GM12878 (cell line): ENCODE data around the gene RAB6B. TPM values are rescaled to one million over a fixed set of nuclear protein-coding genes. Genes with fewer than 3 reads are reported as not detected.
A peak's percentile ranks its signal among the peaks of the same experiment; 100 is the strongest.

Experiments used
- ATAC-seq: fragments of 200-7000 bp; cut with Tn5 transposase; 3 replicates; pipeline ENCODE4 v1.9.1; 2020; ENCODE audit warnings: mild to moderate bottlenecking, moderate library complexity
- Bru-seq: library from RNA; stranded (reverse); fragments of 400-500 nt; gene quantifications from one replicate; lab custom pipeline; 2021; lab: Mats Ljungman, UMichigan
- BruChase-seq, 2 experiments: library from RNA; stranded (reverse); fragments of 400-500 nt; gene quantifications; one replicate each; lab custom pipeline; 2021; lab: Mats Ljungman, UMichigan
- BruUV-seq: library from RNA; stranded (reverse); fragments of 400-500 nt; replicated peaks from 2 replicates; lab custom pipeline; 2021; lab: Mats Ljungman, UMichigan
- CTCF ChIA-PET: fragments of 300-600 bp; sonication (Branson Sonifier 250); formaldehyde crosslinking; extraction: SDS; loops from one replicate; lab custom pipeline; 2021; ENCODE audit warnings: inconsistent platforms; lab: Yijun Ruan, JAX
- POLR2A ChIA-PET: fragments of 350-600 bp; formaldehyde crosslinking; extraction: SDS; loops from one replicate; lab custom pipeline; 2021; ENCODE audit warnings: inconsistent platforms; lab: Charles Lee
- RAD21 ChIA-PET: fragments of 300-600 bp; sonication (Branson Sonifier 250); formaldehyde crosslinking; loops from one replicate; lab custom pipeline; 2023; ENCODE audit warnings: antibody characterized with exemption; ENCODE audit not compliant: unreplicated experiment; lab: Charles Lee
- SMC1A ChIA-PET: fragments of 300-600 bp; sonication (Branson Sonifier 250); formaldehyde crosslinking; loops from one replicate; lab custom pipeline; 2023; ENCODE audit not compliant: unreplicated experiment, uncharacterized antibody; lab: Charles Lee
- DNase-seq: peaks from one replicate; pipeline ENCODE4 v3.0.0-alpha.2; 2011; ENCODE audit warnings: low read depth, low spot score
- FAIRE-seq: peaks from 3 replicates; lab custom pipeline; 2011; peaks lifted over from hg19 to GRCh38; lab: Jason Lieb, UNC
- H2AFZ ChIP-seq: 2 replicates; pipeline ENCODE4 v1.6.0; 2011; ENCODE audit warnings: low read depth, low read length, control low read depth; ENCODE audit not compliant: control insufficient read depth
- H3K27ac ChIP-seq: 2 replicates; pipeline ENCODE4 v1.5.1; 2011; ENCODE audit warnings: control low read depth; ENCODE audit not compliant: control insufficient read depth, insufficient read depth
- H3K27me3 ChIP-seq, 2 experiments: replicated peaks in 1 of 2; 2 replicates each; pipeline versions ENCODE4 v1.6.0 to v1.6.1; 2011; ENCODE audit warnings: low read length in 1 of 2; ENCODE audit not compliant: control insufficient read depth in 2 of 2, insufficient read depth in 2 of 2
- H3K36me3 ChIP-seq, 2 experiments: 2 replicates each; pipeline ENCODE4 v1.5.1; 2011; ENCODE audit warnings: low read length in 1 of 2; ENCODE audit not compliant: control insufficient read depth in 2 of 2, insufficient read depth in 2 of 2
- H3K4me1 ChIP-seq: 2 replicates; pipeline ENCODE4 v1.6.1; 2011; ENCODE audit warnings: mild to moderate bottlenecking, low read length, moderate library complexity, mixed read lengths; ENCODE audit not compliant: control insufficient read depth, insufficient read depth
- H3K4me2 ChIP-seq: 2 replicates; pipeline ENCODE4 v1.6.0; 2011; ENCODE audit warnings: control low read depth; ENCODE audit not compliant: control insufficient read depth, insufficient read depth
- H3K4me3 ChIP-seq: fragments of 200-600 bp; sonication (generic); 2 replicates; pipeline ENCODE4 v1.5.1; 2016
- H3K79me2 ChIP-seq: 2 replicates; pipeline ENCODE4 v1.6.0; 2011; ENCODE audit warnings: low read length; ENCODE audit not compliant: control insufficient read depth, insufficient read depth
- H3K9ac ChIP-seq: 2 replicates; pipeline ENCODE4 v1.8.0; 2011; ENCODE audit warnings: low read length, control low read depth, mixed read lengths; ENCODE audit not compliant: control insufficient read depth, insufficient read depth
- H3K9me3 ChIP-seq: replicated peaks from 3 replicates; pipeline ENCODE4 v1.5.1; 2011; ENCODE audit warnings: mild to moderate bottlenecking, low read length; ENCODE audit not compliant: control insufficient read depth, insufficient read depth
- H4K20me1 ChIP-seq: 2 replicates; pipeline ENCODE4 v1.6.0; 2011; ENCODE audit not compliant: control insufficient read depth, insufficient read depth
- BMI1 ChIP-seq: fragments of 450-650 bp; IDR thresholded peaks from 2 replicates; pipeline ENCODE4 v1.6.1; 2016; ENCODE audit warnings: mild to moderate bottlenecking, moderate library complexity, borderline replicate concordance
- HDAC6 ChIP-seq: fragments of 200-600 bp; sonication (generic); IDR thresholded peaks from one replicate; pipeline ENCODE4 v1.8.0; 2017; ENCODE audit warnings: antibody characterized with exemption; ENCODE audit not compliant: unreplicated experiment
- SUZ12 ChIP-seq: fragments of 200-600 bp; sonication (generic); IDR thresholded peaks from one replicate; pipeline ENCODE4 v1.6.1; 2018; ENCODE audit warnings: antibody characterized with exemption, mild to moderate bottlenecking; ENCODE audit not compliant: unreplicated experiment
- WGBS: methylation state at CpG from one replicate; pipeline ENCODE4 v1.1.6; 2016; ENCODE audit warnings: low lambda C conversion rate; ENCODE audit not compliant: insufficient replicate concordance, insufficient coverage; ENCODE audit errors: missing lambda C conversion rate; 5-methylcytosine and 5-hydroxymethylcytosine counted together
- in situ Hi-C: fragments of 300-500 bp; cut with MboI; formaldehyde crosslinking; loops from 9 replicates; pipeline ENCODE4 v1.14.3; 2018; ENCODE audit warnings: mixed read lengths
- intact Hi-C: fragments of 100-400 bp; cut with micrococcal nuclease; formaldehyde crosslinking; loops from one replicate; pipeline ENCODE4 v1.14.2; 2022; ENCODE audit not compliant: unreplicated experiment
- long read RNA-seq, 2 experiments: library from polyadenylated mRNA; unstranded; transcript quantifications; one replicate each; pipeline ENCODE4 v2.0.0, GENCODE V29; 2019 to 2020
- polyA minus RNA-seq, 3 experiments: library from RNA; depleted of rRNA, polyadenylated mRNA; stranded (reverse); fragments of >200 nt; gene quantifications; 2 replicates each; pipeline ENCODE4 v1.2.3, GENCODE V29; 2011
- polyA plus RNA-seq, 11 experiments: library from polyadenylated mRNA; depleted of rRNA in 4 of 11; unstranded in 6 of 11; stranded (reverse) in 5 of 11; fragments of >200 nt; fragmentation: Nextera tagmentation in 4 of 11; fragmentation: Illumina TruSeq in 1 of 11; extraction: Ambion mirVana in 4 of 11; extraction: Trizol in 1 of 11; gene quantifications; 1 replicate in 1 of 11; 2 replicates in 10 of 11; pipeline versions ENCODE4 v1.2.1 to v1.2.3, GENCODE V29; 2011 to 2016; ENCODE audit warnings: inconsistent platforms in 2 of 11, missing spikeins in 2 of 11, low read depth in 1 of 11
- total RNA-seq, 4 experiments: library from RNA; depleted of rRNA in 3 of 4; stranded (reverse); fragments of >200 nt in 3 of 4; fragmentation: Illumina TruSeq in 1 of 4; extraction: Trizol in 1 of 4; gene quantifications; 2 replicates each; pipeline versions ENCODE4 v1.2.1 to v1.2.3, GENCODE V29; 2013 to 2021

RAB6B gene
- total RNA-seq (2013; cell fraction: nucleolus; rRNA removed) = not detected in 2 replicates
- total RNA-seq (2014; rRNA removed) (not detected in 2 replicates), total RNA-seq (2014; rRNA removed; fragmentation: Illumina TruSeq; extraction: Trizol) (not detected in 2 replicates), total RNA-seq (2021) (0.13 TPM in 1 of 2 replicates, not detected in the other), polyA plus RNA-seq (2011; rRNA removed) (not detected in 2 replicates), polyA plus RNA-seq (2014; fragmentation: Illumina TruSeq; extraction: Trizol) (0.01 TPM in 1 of 2 replicates, not detected in the other), polyA plus RNA-seq (2014; fragmentation: Nextera tagmentation; extraction: Ambion mirVana) (under 1 TPM in 1 of 2 experiments, not detected in 1; 0.02 TPM), polyA plus RNA-seq (2014; rRNA removed) (0.04 TPM in 1 of 2 replicates, not detected in the other), polyA plus RNA-seq (2016; fragmentation: Nextera tagmentation; extraction: Ambion mirVana) (under 1 TPM; 0.09 to 0.16 TPM), polyA minus RNA-seq (2011; rRNA and poly(A)+ RNA removed) (not detected in 2 replicates), Bru-seq, nascent RNA (percentile 3 among the genes with signal in this experiment), BruChase-seq, experiment 1, labeled RNA remaining after a 6-hour chase (percentile 6 among the genes with signal in this experiment), BruChase-seq, experiment 2, labeled RNA remaining after a 2-hour chase (percentile 6 among the genes with signal in this experiment)
- 0.47 TPM for polyA plus RNA-seq (2011; ENCODE audit: low read depth)
- not detected in 2 replicates for polyA plus RNA-seq (2011; cell fraction: cytosol; rRNA removed)
- polyA plus RNA-seq (2011; cell fraction: nucleus; rRNA removed) = 0.03 TPM in 1 of 2 replicates, not detected in the other
- 0.57 and 1.5 TPM in 2 replicates for polyA plus RNA-seq (2012)
- not detected in 2 replicates for polyA minus RNA-seq (2011; cell fraction: cytosol; rRNA and poly(A)+ RNA removed)
- polyA minus RNA-seq (2011; cell fraction: nucleus; rRNA and poly(A)+ RNA removed) = not detected in 2 replicates
- long read RNA-seq, experiment 1 = 0 reads
- long read RNA-seq, experiment 2 = 0 reads

DNA sequence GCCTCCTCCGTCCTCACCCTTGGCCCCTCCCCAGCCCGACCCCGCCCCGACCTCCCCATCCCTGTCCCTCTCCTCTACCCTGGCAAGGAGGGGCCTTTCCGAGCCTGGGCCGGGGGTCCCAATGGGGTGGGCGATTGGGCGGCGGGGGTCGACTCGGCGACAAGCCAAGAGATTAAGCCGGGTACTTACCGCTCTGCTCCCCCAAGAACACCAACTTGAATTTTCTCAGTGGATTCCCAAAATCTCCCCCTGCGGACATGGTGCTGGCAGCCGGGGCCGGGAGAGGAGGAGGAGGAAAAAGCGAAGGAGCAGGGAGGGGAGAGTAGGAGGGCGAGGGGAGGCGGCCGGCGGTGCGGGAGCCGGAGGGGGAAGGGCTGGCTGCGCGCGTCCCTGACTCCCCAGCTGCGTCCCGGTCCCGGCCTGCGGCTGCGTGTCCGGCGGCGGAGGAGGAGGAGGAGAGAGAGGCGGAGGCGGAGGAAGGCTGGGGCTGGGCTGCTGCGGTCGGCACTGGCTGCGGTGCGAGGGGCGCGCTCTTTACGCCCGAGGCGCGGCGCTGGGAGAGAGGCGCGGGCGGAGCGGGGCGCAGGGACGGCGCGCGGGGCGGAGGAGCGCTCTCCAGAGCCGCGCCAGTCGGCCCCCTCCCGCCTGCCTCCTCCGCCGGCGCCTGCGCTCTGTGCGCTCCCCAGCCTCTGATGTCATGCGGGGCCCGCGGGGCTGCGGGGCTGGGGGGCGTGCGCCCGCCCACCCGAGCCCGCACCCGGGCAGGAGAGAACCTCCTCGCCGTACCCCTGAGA lies at the start of gene RAB6B:
RAB6B (minus strand) TSS at position 675 of the 794 bp plus-strand sequence; CDS start at position 259, 416 bp downstream.
- H3K79me2 ChIP-seq = no peaks in the 10 kb centered on the region
- POLR2A ChIA-PET = no interaction called here
- no peak within 1 kb of the TSS for H3K27ac ChIP-seq
- no peaks in the 10 kb centered on the region for H3K36me3 ChIP-seq
- H3K9ac ChIP-seq = no peak within 1 kb of the TSS
- no TSS peak for BruUV-seq
- in situ Hi-C loops = no loop called here
- H3K4me2 ChIP-seq = peak within 1 kb of the TSS; percentile 64
- peaks cover 12 to 13% of the 10 kb centered on the region in 2 experiments for H3K27me3 ChIP-seq
- ATAC-seq (peak; percentile 75), FAIRE-seq (no peak), DNase-seq (no peak)
- TF ChIP-seq BMI1 (no peak), SUZ12 (peak; percentile 77), HDAC6 (peak; percentile 52)
- 6% methylated on average over 58 of the region's 80 CpGs for WGBS
- H3K9me3 ChIP-seq = no peaks in the 10 kb centered on the region; the same call in 2 of the 3 replicates
- H4K20me1 ChIP-seq = no peaks in the 10 kb centered on the region; the same call in 1 of the 2 replicates
- SMC1A ChIA-PET = no interaction called here
- intact Hi-C loops = no loop called here
- CTCF ChIA-PET = no interaction called here
- H3K4me3 ChIP-seq = peak within 1 kb of the TSS; percentile 55; the same call in 1 of the 2 replicates
- no peaks in the 10 kb centered on the region for H3K4me1 ChIP-seq
- H2AFZ ChIP-seq = no peak within 1 kb of the TSS
- RAD21 ChIA-PET = no interaction called here
